Thoracic aorta (tissue), 2 donors: Measurements from ENCODE around the gene PLCB1. TPM values are rescaled to one million over a fixed set of nuclear protein-coding genes. Genes with fewer than 3 reads are reported as not detected.

Experiments used
- ATAC-seq: fragments of 150-250 bp; one replicate; pipeline ENCODE4 v1.8.0; 2017; ENCODE audit warnings: low read depth; ENCODE audit not compliant: insufficient number of reproducible peaks, low FRiP score
- DNase-seq: peaks from one replicate; pipeline ENCODE4 v3.0.0-alpha.2; 2020; ENCODE audit warnings: low spot score
- H3K27ac ChIP-seq, 2 donors: fragments of 200-600 bp; sonication (generic); 1 replicate in 1 of 2; 2 replicates in 1 of 2; pipeline ENCODE4 v1.5.1; 2016; ENCODE audit warnings: mild to moderate bottlenecking in 2 of 2, moderate library complexity in 2 of 2
- H3K27me3 ChIP-seq: fragments of 200-600 bp; sonication (generic); replicated peaks from 2 replicates; pipeline ENCODE4 v1.6.0; 2016; ENCODE audit warnings: mild to moderate bottlenecking; ENCODE audit not compliant: insufficient read depth
- H3K36me3 ChIP-seq: fragments of 200-600 bp; sonication (generic); one replicate; pipeline ENCODE4 v1.5.1; 2016
- H3K4me1 ChIP-seq, 2 donors: fragments of 200-600 bp; sonication (generic); 1 replicate in 1 of 2; 2 replicates in 1 of 2; pipeline versions ENCODE4 v1.5.1 to v1.6.0; 2016; ENCODE audit warnings: low read depth in 2 of 2, mild to moderate bottlenecking in 1 of 2; ENCODE audit not compliant: control insufficient read depth in 1 of 2
- H3K4me3 ChIP-seq: fragments of 200-600 bp; sonication (generic); 2 replicates; pipeline ENCODE4 v1.5.1; 2016; ENCODE audit warnings: mild to moderate bottlenecking
- H3K9me3 ChIP-seq: fragments of 200-600 bp; sonication (generic); 2 replicates; pipeline ENCODE4 v1.5.1; 2016
- total RNA-seq, 2 donors: library from RNA; depleted of rRNA; stranded (reverse); fragments of >200 nt; gene quantifications; one replicate each; pipeline versions ENCODE4 v1.1.0 to v1.2.3, GENCODE V29; 2016
- TF ChIP-seq, protein P1 (sequence below): fragments of 200-600 bp; sonication (generic); IDR thresholded peaks from one replicate; pipeline ENCODE4 v1.5.1; 2019; ENCODE audit warnings: antibody characterized with exemption

The PLCB1 gene
- total RNA-seq, 2 donors from 2014 or later = 10.8 to 16.3 TPM

DNA sequence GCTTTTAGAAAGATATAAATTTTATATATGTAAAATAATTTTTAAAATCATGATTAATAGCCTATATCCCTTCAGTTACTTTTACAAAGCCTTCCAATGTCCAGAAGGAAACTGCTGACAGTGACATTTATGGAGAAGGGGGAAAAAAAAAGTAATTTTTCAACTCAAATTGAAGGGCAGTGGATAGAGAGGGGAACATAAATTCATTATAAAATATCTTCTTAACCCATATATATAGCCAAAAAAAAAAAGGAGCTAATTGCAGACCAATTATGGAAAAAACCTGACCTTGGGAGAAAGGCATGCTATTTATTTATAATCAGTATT, 392.9 kb downstream of the PLCB1 start:
- no peak overlapping the region for H3K27ac ChIP-seq
- DNase-seq = no peak
- no peaks in the 10 kb centered on the region for H3K9me3 ChIP-seq
- no peaks in the 10 kb centered on the region for H3K36me3 ChIP-seq
- H3K4me1 ChIP-seq = no peaks in the 10 kb centered on the region
- TF ChIP-seq, protein P1, sequence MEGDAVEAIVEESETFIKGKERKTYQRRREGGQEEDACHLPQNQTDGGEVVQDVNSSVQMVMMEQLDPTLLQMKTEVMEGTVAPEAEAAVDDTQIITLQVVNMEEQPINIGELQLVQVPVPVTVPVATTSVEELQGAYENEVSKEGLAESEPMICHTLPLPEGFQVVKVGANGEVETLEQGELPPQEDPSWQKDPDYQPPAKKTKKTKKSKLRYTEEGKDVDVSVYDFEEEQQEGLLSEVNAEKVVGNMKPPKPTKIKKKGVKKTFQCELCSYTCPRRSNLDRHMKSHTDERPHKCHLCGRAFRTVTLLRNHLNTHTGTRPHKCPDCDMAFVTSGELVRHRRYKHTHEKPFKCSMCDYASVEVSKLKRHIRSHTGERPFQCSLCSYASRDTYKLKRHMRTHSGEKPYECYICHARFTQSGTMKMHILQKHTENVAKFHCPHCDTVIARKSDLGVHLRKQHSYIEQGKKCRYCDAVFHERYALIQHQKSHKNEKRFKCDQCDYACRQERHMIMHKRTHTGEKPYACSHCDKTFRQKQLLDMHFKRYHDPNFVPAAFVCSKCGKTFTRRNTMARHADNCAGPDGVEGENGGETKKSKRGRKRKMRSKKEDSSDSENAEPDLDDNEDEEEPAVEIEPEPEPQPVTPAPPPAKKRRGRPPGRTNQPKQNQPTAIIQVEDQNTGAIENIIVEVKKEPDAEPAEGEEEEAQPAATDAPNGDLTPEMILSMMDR = no peak
- no peak overlapping the region for H3K4me3 ChIP-seq
- H3K27me3 ChIP-seq = no peaks in the 10 kb centered on the region
- ATAC-seq = no peak

DNA sequence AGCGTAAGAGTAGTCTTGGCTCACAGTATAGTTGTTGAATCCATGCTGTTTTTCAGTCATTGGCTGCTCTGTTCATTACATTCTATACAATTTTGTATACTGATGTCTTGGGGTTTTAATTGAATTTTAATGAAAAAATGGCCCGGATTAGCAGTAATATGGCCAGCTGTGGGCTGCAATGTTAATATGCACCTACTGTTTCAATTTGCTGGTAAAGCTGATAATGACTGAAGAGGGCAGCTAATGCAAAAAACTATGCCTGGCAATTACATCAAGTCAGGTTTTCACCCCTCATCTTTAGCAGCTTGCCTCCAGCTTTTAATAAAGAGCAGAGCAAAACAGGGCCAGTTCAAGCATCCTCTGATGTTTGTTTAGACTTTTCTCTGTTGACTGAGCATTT, 394.5 kb downstream of the PLCB1 start:
- no peaks in the 10 kb centered on the region for H3K27me3 ChIP-seq
- ATAC-seq (no peak), DNase-seq (no peak)
- TF ChIP-seq, protein P1 = no peak
- H3K4me3 ChIP-seq = no peak overlapping the region
- no peaks in the 10 kb centered on the region for H3K9me3 ChIP-seq
- no peaks in the 10 kb centered on the region for H3K36me3 ChIP-seq
- no peaks in the 10 kb centered on the region for H3K4me1 ChIP-seq
- H3K27ac ChIP-seq = no peak overlapping the region

DNA sequence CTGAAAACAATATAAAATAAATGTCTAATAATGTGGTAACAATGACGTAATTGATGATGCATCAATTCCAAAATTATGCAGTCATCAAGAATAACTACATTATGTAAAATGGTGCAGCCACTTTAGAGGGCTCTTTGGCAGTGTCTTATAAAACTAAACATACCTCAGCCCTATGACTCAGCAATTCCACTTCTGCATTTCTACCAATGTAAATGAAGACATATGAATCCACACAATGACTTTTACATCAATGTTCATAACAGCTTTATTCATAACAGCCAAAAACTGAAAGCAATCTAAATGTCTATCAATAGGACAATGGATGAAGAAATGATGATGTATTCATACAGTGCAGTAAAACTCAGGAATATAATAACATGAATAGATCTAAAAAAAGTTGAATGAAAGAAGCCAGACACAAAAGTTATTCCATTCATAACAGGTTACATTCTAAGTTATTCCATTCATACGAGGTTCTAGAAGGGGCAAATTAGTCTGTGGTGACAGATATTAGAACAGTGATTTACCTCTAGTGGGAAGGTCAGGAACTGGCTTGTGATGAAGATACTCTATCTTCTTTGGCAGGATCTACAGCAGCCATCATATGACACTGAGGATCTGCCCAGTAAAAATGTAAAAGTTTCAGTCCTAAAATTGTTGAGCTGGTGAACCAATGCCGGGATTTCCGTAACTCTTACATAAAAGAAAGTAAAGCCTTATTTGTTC, 396.1 kb downstream of the PLCB1 start:
- Histone ChIP-seq H3K27me3 (no peaks in the 10 kb centered on the region), H3K9me3 (no peaks in the 10 kb centered on the region), H3K27ac (no peak overlapping the region), H3K4me3 (no peak overlapping the region), H3K4me1 (no peaks in the 10 kb centered on the region), H3K36me3 (no peaks in the 10 kb centered on the region)
- ATAC-seq = no peak
- TF ChIP-seq, protein P1 = no peak
- no peak for DNase-seq

DNA sequence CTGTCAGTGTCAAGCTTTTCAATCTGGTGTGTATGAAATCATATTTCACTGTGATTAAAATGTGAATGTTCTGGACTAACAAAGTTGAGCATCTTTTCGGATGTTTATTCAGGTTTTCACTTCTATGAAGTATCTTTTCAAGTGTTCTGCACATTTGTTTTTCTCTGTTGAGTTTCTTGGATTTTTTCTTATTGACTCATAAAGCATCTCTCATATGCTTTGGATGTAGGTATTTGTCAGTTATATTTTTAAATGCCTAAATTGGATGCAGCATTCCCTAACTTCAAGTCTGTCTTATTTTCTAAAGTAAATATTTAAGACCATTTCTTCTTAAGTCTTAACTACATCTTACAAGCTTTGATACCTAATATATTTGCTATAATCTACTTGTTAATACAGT, 398.0 kb downstream of the PLCB1 start:
- no peak for DNase-seq
- Histone ChIP-seq H3K27ac (no peak overlapping the region), H3K9me3 (no peaks in the 10 kb centered on the region), H3K4me3 (no peak overlapping the region), H3K36me3 (no peaks in the 10 kb centered on the region), H3K27me3 (no peaks in the 10 kb centered on the region), H3K4me1 (no peaks in the 10 kb centered on the region)
- no peak for ATAC-seq
- TF ChIP-seq, protein P1 = no peak

DNA sequence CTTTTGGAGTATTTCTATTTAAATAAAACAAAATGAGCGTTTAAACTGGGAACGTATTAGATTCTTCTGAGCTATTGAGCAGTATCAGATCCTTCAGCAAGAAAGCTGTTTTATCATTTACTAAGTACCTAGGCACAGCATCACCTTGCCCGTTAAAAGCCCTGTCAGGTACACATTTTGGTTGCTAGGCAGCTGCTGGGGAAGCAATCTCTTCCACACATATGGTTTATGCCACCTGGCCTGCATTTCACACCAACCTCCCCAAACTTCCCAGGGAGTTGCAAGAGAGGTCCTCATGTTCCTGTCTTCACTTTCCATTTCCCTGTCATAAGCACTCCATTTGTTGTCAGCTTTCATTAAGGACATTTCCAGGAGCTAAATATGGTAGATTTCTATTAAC, 400.1 kb downstream of the PLCB1 start:
- H3K4me3 ChIP-seq = no peak overlapping the region
- H3K9me3 ChIP-seq = no peaks in the 10 kb centered on the region
- no peaks in the 10 kb centered on the region for H3K27me3 ChIP-seq
- H3K27ac ChIP-seq = no peak overlapping the region
- TF ChIP-seq, protein P1 = no peak
- no peak for ATAC-seq
- no peaks in the 10 kb centered on the region for H3K36me3 ChIP-seq
- no peaks in the 10 kb centered on the region for H3K4me1 ChIP-seq
- no peak for DNase-seq
